Hepatocyte (in vitro differentiated cells): Measurements from ENCODE around the gene F2RL2. TPM values are rescaled to one million over a fixed set of nuclear protein-coding genes. Genes with fewer than 3 reads are reported as not detected.

Source experiments
- polyA plus RNA-seq: library from polyadenylated mRNA; unstranded; fragments of >200 nt; fragmentation: Nextera tagmentation; extraction: Ambion mirVana; gene quantifications from 2 replicates; pipeline ENCODE4 v1.2.1, GENCODE V29; 2016
- total RNA-seq: library from RNA; depleted of rRNA; stranded (reverse); fragments of >200 nt; gene quantifications from 2 replicates; pipeline ENCODE4 v1.2.3, GENCODE V29; 2014

F2RL2 gene
- total and polyA plus RNA-seq, 2 experiments from 2014 or later = 1.5 to 2.3 TPM

Other genes with a start within 250 kb of the F2RL2 start
- gene IQGAP2, start 220.1 kb downstream of the F2RL2 start, total RNA-seq = 60.3 and 78.9 TPM in 2 replicates
- gene IQGAP2, start 220.1 kb downstream of the F2RL2 start, polyA plus RNA-seq = 34.5 and 37.2 TPM in 2 replicates
- 48.1 and 48.9 TPM in 2 replicates for gene F2R, start 92.7 kb upstream of the F2RL2 start, total RNA-seq
- gene F2R, start 92.7 kb upstream of the F2RL2 start, polyA plus RNA-seq = 27.1 and 33.5 TPM in 2 replicates
- 210 and 235 TPM in 2 replicates for gene F2RL1, start 195.6 kb upstream of the F2RL2 start, total RNA-seq
- 88.0 and 130 TPM in 2 replicates for gene F2RL1, start 195.6 kb upstream of the F2RL2 start, polyA plus RNA-seq
- gene S100Z, start 226.6 kb upstream of the F2RL2 start, total RNA-seq = 0.32 and 1.4 TPM in 2 replicates
- 0.39 and 0.51 TPM in 2 replicates for gene S100Z, start 226.6 kb upstream of the F2RL2 start, polyA plus RNA-seq